HG03432 (cell line): ENCODE results near the gene TGM1.

Source experiments
- ATAC-seq: cut with Tn5 transposase; IDR thresholded peaks from one replicate; pipeline ENCODE4 v1.9.1; 2021; ENCODE audit warnings: mild to moderate bottlenecking, moderate library complexity; ENCODE audit not compliant: unreplicated experiment

The TGM1 gene

DNA sequence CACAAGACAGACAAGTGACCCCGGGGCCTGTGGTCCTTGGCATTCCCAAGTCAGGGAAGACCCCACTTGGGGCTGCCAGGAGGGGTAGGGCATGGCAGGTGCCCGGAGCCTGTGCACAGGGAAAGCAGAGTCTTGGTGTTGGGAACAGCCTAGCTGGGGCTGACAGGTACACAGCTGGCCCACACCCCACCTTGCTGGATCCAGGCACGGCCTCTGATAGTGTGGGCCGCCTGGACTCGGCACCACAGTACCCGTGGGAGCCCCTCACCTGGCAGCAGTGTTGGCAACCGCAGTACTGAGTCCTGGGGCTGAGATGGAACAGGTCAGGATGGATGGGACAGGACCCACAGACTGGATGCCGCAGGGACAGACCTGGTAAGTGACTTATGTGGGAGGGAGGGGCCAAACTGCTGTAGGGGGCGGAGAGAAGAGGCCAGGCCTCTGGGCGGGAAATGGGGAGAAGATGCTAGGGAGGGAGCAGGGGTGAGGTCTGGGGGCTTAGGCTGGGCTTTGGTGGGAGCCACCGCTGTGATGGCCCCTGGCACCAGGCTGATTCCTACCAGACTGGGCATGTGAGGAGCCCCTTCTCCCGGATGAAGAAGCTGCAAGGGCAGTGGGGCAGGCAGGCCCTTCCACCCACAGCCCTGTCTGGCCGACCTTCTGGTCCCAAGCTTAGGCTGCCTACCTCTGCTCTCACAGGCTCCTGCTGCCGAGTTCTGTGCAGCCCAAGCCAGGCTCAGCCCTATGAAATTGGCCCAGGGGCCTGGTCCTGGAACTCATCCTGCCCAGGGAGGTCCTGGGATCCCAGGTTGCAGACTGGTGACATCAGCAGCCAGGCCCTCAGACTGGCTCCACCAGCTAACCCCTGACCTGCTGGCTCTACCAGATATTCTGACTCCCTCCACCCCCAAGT is at the start of gene TGM1:
TGM1 (minus strand) TSS at position 357 of the 913 bp plus-strand sequence. CDS start 825 bp downstream, outside the sequence.
- no peak for ATAC-seq

DNA sequence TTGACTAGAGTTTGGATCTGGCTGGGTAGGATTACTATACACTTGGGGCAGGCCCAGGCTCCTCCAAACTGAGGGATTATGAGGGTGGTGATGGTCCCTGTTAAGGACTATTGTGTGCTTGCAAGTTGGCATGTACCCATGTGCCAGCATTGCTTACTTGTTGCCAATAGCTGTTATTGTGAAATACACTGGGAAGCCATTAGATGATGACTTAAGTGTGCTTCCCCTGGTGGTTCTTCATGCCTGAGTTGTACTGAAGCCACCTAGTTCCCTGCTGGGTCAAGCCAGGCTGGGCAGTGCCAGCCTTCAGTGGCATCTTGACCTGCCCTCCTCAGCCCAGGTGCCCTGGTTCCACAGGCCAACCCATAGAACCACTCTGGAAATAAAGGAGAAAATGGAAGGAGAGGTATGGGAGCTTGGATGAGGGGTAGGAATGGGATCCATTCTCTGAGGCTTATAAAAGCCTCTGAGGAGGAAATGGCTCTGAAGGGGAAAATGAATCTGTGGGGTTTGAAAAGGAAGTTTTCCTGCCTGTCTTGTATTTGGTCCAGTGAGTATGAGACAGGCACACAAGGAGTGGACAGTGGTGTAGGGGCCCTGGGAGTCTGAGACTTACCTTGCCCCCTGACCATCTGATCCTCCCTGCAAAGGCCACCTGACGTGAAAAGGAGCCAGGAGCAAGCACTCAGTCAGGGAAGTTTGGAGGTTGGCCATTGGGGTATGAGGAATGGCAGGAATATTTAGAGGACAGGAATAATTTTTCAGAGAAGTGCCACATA is 49.0 kb upstream of the TGM1 start:
- no peak for ATAC-seq

- peak; percentile 80 for ATAC-seq
Measured at GRCh38 chr14:24310646-24311604, 47.9 kb upstream of the TGM1 start, which contains the start of gene LTB4R. Gene LTB4R (plus strand): TSS chr14:24311502. CDS start chr14:24315652, 4,150 bp downstream.

DNA sequence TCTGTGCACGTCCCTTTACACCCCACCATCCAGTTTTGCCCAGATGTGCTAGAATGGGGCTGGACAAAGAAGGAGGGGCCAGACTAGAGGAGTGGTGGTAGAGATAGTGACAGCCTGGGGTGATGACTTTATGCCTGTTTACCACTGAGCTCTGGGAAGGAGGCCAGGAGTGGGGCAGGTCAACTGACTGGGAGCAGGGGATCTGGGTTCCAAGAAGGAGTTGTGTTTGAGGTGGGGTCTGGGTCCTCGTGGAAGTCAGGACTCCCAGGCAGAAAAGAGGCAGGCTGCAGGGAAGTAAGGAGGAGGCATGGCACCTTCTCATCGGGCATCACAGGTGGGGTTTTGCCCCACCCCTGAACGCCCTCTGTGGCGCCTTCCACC is 47.3 kb upstream of the TGM1 start:
- no peak for ATAC-seq

GRCh38 chr14:24309538-24310264 is 46.7 kb upstream of the TGM1 start, which contains the start of gene LTB4R2:
Gene LTB4R2 (plus strand): TSS chr14:24310140. CDS start chr14:24310665, 525 bp downstream.
- no peak for ATAC-seq

- no peak for ATAC-seq
Measured at GRCh38 chr14:24308342-24309124, 45.6 kb upstream of the TGM1 start.

GRCh38 chr14:24307575-24308341 is 44.8 kb upstream of the TGM1 start, which contains the start of gene CIDEB:
Gene CIDEB (minus strand): TSS chr14:24307977. CDS start chr14:24307858, 119 bp downstream.
- peak; percentile 32 for ATAC-seq

- ATAC-seq = no peak
Measured at GRCh38 chr14:24307156-24307574, 44.2 kb upstream of the TGM1 start.

GRCh38 chr14:24304019-24304387 is 41.0 kb upstream of the TGM1 start:
- no peak for ATAC-seq

DNA sequence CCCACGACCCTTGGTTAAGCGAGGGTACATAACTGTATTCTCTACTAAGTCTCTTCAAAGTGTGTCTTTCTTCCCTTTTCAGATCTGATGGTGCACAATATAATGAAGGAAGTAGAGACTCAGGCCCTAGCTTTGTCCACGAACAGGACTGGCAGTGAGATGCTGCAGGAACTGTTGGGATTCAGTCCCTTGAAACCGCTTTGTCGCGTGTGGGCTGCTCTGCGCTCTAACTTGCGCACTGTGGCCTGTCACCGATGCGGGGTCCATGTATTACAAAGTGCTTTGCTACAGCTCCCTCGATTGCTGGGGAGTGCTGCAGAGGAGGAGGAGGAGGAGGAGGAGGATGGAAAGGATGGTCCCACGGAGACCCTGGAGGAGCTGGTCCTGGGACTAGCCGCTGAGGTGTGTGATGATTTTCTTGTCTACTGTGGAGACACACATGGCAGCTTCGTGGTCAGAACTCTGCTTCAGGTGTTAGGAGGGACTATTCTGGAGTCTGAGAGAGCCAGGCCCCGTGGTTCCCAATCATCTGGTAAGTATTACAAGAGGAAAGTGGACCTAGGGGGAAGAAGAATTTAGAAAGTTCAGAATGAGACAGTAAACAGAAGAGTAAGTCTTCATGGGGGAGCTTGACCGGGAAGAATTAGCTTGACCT is 37.5 kb upstream of the TGM1 start:
- ATAC-seq = no peak

DNA sequence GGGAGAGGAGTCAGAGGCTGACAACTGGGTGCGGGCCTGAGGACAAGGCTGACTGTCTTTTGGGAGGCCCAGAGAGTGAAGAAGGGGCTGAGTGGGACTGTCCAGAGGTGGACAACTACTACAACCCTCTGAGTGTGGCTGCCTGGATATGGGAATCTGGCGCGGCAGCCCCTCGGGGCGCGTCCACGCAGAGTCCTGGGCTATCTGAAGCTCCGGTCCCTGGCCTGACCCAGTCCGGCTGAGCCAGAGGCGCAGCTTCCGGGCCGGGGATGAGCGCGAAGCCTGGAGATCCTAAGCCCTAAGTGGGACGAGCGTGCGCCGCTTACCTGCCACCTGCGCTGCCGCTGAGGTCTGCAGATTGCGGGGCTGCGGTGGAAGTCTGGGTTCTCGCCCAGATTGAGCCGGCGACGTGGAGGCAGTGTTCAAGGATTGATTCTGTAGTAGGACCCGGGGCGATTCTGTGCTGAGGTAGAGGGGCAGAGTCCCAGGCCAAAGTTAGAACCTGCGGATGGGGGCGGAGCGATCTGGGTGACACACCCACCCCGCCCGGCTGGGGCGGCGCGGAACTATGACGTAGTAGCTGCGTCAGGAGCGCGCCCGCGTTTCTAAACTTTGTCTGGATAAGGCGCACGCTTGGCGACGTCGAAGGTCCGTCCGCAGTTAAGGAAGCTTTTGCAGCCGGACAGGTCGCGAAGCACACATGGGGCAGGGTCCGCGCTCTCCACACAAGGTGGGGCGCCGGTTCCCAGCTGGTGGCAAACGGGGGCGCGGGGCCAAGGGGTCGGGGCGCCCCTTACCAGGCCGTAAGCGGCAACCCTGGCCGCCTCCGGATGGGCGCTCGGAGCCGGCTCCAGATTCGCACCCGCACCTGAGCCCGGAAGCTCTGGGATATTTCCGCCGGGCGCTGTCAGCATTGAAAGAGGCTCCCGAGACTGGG is 36.5 kb upstream of the TGM1 start, which contains the start of the genes DHRS1 and NOP9:
DHRS1 (minus strand) TSS at position 526 of the 937 bp plus-strand sequence. CDS start 674 bp downstream, outside the sequence.
NOP9 (plus strand) TSS at position 596 of the 937 bp plus-strand sequence; CDS start at position 701, 105 bp downstream.
- peak; percentile 70 for ATAC-seq

- peak; percentile 6 for ATAC-seq
Measured at GRCh38 chr14:24298892-24299254, 35.9 kb upstream of the TGM1 start.

GRCh38 chr14:24297190-24297964 is 34.4 kb upstream of the TGM1 start:
- peak; percentile 29 for ATAC-seq

DNA sequence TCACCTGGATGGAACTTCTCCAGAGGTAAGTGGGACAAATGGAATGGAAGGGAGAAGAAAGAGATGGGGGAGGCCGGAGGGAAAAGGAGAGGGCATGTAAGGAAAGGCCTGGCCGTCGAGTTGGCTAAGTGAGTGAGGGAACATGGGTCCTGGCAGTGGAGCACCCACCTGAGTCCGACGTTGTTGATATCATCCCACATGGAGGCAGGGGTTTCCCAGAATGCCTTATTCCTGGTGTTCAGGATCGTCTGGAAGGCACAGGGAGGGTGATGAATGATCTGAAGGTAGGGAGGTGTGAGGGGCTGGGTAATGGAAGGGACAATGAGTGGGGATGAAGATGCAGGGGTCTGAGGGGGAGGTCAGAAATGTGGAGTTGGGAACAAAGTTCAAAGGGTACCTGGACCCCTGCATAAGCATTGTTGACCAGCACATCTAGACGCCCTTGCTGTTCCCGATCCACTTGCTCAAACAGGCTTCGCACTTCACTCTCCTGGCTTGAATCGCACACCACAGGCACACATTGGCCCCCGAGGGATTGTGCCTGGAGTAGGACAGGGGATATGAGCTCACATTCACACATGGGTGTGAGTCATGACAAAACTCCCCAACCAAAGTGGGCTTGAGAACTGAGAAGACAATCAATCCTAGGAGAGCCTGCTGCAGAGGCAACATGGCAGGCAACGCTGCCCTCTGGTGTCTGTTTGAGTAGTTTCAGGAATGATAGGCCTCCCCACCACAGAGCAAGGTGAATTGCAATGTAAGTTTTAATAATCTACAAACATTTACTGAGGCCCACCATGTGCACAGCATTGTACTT is 33.6 kb upstream of the TGM1 start:
- ATAC-seq = peak; percentile 52

DNA sequence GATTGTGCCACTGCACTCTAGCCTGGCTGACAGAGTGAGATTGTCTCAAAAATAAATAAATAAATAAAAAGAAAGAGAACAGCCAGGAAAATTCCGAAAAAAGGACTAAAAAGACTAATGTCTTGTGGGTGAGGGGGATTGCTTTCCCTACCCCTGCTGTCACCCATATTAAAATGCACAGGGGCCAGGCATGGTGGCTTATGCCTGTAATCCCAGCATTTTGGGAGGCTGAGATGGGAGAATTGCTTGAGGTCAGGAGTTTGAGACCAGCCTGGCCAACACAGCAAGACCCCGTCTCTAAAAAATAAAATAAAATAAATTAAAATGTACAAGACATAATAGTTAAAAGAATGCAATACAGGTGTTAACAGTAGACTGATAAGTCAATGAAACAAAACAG is 30.5 kb upstream of the TGM1 start:
- ATAC-seq = no peak
